GM12872 (cell line): ENCODE measurements around the gene ABCB7.

Experiments
- CTCF ChIP-seq: IDR thresholded peaks from 3 replicates; pipeline ENCODE4 v1.5.1; 2011; ENCODE audit warnings: low read depth, mild to moderate bottlenecking, low read length, moderate library complexity; ENCODE audit not compliant: insufficient read depth

Gene ABCB7

DNA sequence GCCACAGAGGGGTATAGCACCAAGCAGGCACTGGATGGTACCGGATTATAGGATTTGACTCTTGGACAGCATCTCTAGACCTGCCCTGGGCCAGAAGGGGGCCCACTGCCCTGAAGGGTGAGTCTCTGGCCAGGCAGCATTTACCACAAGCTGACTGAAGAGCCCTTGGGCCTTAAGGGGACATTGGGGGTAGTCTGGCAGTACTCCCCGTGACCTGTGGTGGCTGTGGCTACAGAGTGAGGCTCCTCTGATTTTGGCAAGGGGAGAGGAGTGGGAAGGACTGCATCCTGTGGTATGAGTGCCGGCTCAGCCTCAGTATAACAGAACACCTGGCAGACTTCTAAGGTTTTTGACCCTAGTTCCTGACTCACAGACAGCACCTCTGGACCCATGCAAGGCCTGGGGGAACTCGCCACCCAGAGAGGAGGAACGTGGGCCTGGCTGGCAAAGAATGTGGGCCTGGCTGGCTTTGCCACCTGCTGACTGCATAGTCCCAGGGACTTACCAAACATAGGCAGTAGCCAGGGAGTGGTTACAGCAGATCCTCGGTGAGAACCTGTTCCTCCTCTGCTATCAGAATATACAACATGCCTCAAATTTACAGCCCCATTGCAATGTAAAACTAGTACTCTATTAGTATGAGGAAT, 48.1 kb downstream of the ABCB7 start:
- TF ChIP-seq CTCF: no peak

DNA sequence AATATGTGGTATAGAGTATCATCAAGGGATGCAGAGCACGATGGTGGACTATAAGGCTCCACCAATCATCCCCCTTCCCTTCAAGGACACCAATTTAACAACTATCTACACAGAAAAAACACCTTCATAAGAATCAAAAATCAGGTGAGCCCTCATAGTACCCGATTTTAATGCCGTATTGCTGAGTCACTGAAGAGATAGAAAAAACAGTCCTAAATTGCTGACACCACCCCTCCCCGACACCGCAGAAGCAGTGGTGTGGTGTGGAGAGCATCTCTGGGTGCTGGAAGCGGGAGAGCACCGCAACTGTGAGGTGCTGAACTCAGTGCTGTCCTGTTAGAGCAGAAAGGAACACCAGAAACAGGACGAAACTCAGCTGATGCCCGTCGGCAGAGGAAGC, 49.3 kb downstream of the ABCB7 start:
- TF ChIP-seq CTCF: no peak

DNA sequence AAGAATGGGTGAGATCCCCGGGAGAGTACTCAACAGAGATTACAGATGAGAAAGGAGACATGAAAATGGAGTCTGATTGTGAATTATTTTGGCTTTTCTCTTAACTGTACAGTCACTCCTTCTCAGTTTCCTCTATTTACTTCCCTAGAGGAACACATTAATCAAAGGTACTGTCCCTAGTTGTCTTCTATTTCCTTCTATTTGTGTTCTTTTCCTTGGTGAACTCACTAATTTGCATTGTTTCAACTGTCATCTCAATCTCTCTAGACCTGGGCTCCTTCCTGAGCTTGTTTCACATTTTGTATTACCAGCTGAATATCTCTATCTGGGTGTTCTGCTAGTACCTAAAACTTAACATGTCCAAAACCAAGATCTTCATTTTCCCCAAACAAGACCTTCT, 59.8 kb downstream of the ABCB7 start:
- TF ChIP-seq CTCF: no peak

DNA sequence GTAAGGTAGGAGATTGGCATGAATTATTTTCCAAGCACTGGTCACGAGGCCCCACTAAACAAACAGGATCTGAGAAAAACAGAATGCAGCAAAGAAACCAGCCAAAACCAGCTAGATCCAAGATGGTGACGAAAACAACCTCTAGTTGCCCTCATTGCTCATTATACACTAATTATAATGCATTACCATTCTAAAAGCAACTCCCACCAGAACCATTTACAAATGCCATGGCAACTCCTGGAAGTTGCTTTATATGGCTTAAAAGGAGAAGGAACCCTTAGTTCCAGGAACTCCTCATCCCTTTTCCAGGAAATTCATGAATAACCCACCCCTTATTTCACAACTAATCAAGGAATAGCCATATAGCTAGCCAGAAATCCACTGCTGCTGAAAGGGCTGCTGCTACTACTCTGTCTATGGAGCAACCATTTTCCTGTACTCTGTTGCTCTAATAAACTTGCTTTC, 69.3 kb downstream of the ABCB7 start:
- no peak for TF ChIP-seq CTCF

DNA sequence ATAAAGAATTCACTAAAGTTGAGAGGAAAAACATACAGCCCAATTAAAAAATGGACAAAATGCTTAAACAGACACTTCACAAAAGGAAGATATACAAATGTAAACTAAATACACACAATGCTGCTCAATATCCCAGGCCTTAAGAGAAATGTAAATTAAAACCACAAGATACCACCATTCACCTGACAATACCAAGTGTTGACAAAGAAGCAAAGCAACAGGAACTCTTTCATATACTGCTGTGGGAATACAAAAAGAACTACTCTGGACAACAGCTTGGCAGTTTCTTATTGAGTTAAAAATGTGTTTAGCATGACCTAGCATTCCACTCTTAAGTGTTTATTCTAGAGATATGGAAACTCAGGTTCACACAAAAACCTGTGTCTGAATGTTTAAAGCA, 71.3 kb downstream of the ABCB7 start:
- TF ChIP-seq CTCF: no peak

GRCh38 chrX:75076429-75076828, 79.7 kb downstream of the ABCB7 start:
- TF ChIP-seq CTCF: no peak

DNA sequence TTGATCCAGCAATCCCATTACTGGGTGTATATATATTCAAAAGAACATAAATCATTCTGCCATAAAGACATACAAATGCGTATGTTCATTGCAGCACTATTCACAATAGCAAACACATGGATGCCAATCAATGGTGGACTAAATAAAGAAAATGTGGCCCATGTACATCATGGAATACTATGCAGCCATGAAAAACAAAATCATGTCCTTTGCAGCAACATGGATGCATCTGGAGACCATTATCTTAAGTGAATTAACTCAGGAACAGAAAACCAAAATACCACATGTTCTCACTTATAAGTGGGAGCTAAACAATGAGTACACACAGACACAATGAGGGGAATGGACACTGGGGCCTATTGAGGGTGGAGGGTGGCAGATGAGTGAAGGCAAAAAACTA, 81.6 kb downstream of the ABCB7 start:
- no peak for TF ChIP-seq CTCF
